ENCODE measurements around the gene SERPING1. TPM values are rescaled to one million over a fixed set of nuclear protein-coding genes. Genes with fewer than 3 reads are reported as not detected.

Gene SERPING1
- total RNA-seq, 1 experiment from 2014 or later = 1.3 TPM

- ChIA-PET CTCF (no interaction called here), POLR2A (no interaction called here)
- ATAC-seq = no peak
- Histone ChIP-seq H3K36me3 (ENCODE audit: control insufficient read depth, insufficient read depth, low read length) (no peaks in the 10 kb centered on the region), H3K4me3 (ENCODE audit: low read depth in 2 of 2, low read length in 2 of 2) (no peak overlapping the region), H3K27me3 (ENCODE audit: control insufficient read depth, insufficient read depth, low read length) (no peaks in the 10 kb centered on the region), H3K9me3 (ENCODE audit: control insufficient read depth, insufficient read depth, low read depth, low read length) (no peaks in the 10 kb centered on the region), H3K27ac (ENCODE audit: low read length) (no peak overlapping the region), H3K4me1 (ENCODE audit: control insufficient read depth, insufficient read depth, low read length) (no peaks in the 10 kb centered on the region)
- DNase-seq (ENCODE audit: low read depth, low spot score) = no peak
- in situ Hi-C loops (cut with HindIII; ENCODE audit: low pct_unique_long_range_greater_than_20kb, low sequenced_read_pairs) = no loop called here
- intact Hi-C loops (cut with micrococcal nuclease; ENCODE audit: unreplicated experiment) = loop anchor here (2.0 kb wide), 1 partner anchor 46 kb away; no protein-coding TSS in a partner anchor
- TF ChIP-seq REST (IDR thresholded peaks at IDR 0.05; ENCODE audit: insufficient read depth in 1 of 2, low read depth in 2 of 2, low read length in 1 of 2) = no peak
- TF ChIP-seq, protein P1, sequence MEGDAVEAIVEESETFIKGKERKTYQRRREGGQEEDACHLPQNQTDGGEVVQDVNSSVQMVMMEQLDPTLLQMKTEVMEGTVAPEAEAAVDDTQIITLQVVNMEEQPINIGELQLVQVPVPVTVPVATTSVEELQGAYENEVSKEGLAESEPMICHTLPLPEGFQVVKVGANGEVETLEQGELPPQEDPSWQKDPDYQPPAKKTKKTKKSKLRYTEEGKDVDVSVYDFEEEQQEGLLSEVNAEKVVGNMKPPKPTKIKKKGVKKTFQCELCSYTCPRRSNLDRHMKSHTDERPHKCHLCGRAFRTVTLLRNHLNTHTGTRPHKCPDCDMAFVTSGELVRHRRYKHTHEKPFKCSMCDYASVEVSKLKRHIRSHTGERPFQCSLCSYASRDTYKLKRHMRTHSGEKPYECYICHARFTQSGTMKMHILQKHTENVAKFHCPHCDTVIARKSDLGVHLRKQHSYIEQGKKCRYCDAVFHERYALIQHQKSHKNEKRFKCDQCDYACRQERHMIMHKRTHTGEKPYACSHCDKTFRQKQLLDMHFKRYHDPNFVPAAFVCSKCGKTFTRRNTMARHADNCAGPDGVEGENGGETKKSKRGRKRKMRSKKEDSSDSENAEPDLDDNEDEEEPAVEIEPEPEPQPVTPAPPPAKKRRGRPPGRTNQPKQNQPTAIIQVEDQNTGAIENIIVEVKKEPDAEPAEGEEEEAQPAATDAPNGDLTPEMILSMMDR (IDR thresholded peaks at IDR 0.05) = no peak
- no peak for TF ChIP-seq TCF7L2 (IDR thresholded peaks at IDR 0.05; ENCODE audit: low read depth, low read length)
- TF ChIP-seq POLR2AphosphoS5 (IDR thresholded peaks at IDR 0.05; ENCODE audit: low read depth, low read length) = no peak
- TF ChIP-seq SIN3A (IDR thresholded peaks at IDR 0.05; ENCODE audit: borderline replicate concordance, insufficient read depth, low read depth, low read length) = no peak
- BruUV-seq (replicated peaks) = no TSS peak
Measured at GRCh38 chr11:57616595-57616994, 19.1 kb downstream of the SERPING1 start.

DNA sequence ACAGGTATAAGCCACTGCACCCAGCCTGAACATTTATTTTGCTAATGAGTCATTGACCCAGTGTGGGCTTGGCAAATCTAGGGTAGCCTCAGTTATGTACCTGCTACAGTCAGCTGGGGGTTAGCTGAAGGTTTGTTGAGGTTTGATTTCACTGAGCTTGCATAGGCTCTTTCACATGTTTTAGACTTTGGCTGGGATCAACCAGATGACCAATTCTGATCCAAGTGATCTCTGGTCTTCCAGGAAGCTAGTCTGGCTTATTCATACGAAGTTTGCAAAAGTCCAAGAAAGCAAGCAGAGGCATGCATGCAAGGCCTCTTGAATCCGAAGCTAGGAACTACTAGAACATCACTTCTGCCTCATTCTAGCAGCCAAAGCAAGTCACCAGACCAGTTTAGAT is 21.0 kb downstream of the SERPING1 start:
- BruUV-seq (replicated peaks) = no TSS peak
- TF ChIP-seq TCF7L2 (IDR thresholded peaks at IDR 0.05; ENCODE audit: low read depth, low read length) (no peak), REST (IDR thresholded peaks at IDR 0.05; ENCODE audit: insufficient read depth in 1 of 2, low read depth in 2 of 2, low read length in 1 of 2) (no peak), POLR2AphosphoS5 (IDR thresholded peaks at IDR 0.05; ENCODE audit: low read depth, low read length) (no peak), SIN3A (IDR thresholded peaks at IDR 0.05; ENCODE audit: borderline replicate concordance, insufficient read depth, low read depth, low read length) (no peak)
- TF ChIP-seq, protein P1 (IDR thresholded peaks at IDR 0.05) = no peak
- intact Hi-C loops (cut with micrococcal nuclease; ENCODE audit: unreplicated experiment) (no loop called here), in situ Hi-C loops (cut with HindIII; ENCODE audit: low pct_unique_long_range_greater_than_20kb, low sequenced_read_pairs) (no loop called here)
- Histone ChIP-seq H3K9me3 (ENCODE audit: control insufficient read depth, insufficient read depth, low read depth, low read length) (no peaks in the 10 kb centered on the region), H3K36me3 (ENCODE audit: control insufficient read depth, insufficient read depth, low read length) (no peaks in the 10 kb centered on the region), H3K27me3 (ENCODE audit: control insufficient read depth, insufficient read depth, low read length) (no peaks in the 10 kb centered on the region), H3K4me3 (ENCODE audit: low read depth in 2 of 2, low read length in 2 of 2) (no peak overlapping the region), H3K27ac (ENCODE audit: low read length) (no peak overlapping the region), H3K4me1 (ENCODE audit: control insufficient read depth, insufficient read depth, low read length) (no peaks in the 10 kb centered on the region)
- CTCF ChIA-PET = no interaction called here
- ATAC-seq (no peak), DNase-seq (ENCODE audit: low read depth, low spot score) (no peak)
- POLR2A ChIA-PET = no interaction called here
